Stimulated activated CD8-positive, alpha-beta memory T cell treated with anti-CD3 and anti-CD28 coated beads, Interleukin-12 subunit alpha, Interleukin-12 subunit beta, amount 100 ng/mL, for 24 hours (primary cell): ENCODE data around the gene TP73.

ENCODE experiments used
- DNase-seq: peaks from one replicate; pipeline ENCODE4 v3.0.0-alpha.2; 2020; ENCODE audit errors: extremely low read depth

Gene TP73

DNA sequence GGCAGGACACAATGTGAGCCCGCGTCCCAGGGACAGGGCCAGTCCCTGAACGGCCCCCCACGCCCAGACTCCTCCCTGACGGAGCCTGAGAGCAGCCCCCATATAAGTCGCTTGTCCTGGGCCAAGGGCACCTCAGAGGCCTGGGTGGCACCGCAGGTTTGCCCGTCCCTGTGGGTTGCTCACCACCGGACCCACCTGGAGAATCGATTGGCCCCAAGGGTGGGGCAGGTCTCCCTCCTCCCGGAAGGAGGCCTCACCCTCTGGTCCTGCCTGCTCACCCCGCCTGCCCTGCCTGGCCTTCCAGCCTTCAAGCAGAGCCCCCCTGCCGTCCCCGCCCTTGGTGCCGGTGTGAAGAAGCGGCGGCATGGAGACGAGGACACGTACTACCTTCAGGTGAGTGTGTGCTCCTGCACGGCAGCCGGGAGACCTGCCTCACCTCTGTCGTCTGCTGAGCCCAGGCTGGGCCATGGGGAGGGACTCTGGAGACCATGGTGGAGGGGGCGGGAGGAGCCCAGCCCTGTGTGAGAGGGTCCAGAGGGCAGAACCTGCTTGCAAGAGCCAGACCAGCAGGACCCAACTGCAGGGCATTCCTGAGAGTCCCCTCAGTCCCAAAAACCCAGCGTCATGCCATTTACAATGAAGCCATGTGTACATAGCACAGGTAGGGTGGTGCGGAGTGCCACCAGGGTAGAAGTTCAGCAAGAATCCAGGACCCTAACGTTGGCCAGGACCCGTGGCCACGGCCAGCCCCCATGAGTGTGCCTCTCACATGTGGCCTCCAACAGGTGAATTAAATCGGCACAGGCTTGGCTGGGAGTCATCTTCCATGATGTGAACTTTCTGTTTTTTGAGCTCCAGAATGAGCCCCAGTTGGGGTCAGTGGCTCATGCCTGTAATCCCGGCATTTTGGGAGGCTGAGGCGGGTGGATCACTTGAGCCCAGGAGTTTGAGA lies 75.8 kb downstream of the TP73 start:
- DNase-seq = no peak

DNA sequence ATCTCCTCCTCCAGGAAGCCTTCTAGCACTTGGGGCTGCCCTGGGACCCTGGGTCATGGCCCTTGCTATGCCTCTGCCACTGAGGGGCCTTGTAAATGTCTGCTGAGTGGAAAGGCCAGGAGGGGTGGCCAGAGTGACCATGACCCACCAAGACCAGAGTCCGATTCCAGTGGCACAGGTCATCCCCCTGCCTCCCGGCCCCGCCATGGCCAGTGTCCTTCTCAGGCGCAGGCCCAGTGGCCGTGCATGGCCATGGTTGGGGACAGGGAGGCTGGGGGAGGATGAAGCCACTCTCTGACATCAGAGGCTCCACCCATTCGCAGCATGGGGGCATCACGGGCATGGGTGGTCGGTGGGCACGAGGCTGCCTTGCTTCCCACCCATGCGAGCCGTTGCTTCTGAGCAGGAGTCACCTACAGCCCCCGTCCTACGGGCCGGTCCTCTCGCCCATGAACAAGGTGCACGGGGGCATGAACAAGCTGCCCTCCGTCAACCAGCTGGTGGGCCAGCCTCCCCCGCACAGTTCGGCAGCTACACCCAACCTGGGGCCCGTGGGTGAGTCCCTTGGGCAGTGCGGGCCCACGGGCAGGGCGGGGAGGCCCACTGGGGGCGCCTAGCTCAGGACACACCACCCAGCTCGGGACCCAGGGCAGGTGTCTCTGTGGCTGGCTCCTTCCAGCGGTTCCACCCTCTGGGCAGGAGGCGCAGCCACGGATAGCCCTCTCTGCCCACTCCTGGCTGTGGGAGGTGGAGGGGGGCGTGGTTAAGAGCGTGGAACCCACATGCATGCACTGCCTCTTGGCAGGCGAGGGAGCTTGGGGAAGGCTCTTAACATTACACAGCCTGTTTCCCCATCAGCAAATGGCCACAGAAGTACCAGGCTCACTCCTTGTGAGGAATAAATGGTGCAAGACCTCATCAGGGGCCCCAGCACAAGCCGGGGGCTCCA lies 77.6 kb downstream of the TP73 start:
- DNase-seq = no peak

DNA sequence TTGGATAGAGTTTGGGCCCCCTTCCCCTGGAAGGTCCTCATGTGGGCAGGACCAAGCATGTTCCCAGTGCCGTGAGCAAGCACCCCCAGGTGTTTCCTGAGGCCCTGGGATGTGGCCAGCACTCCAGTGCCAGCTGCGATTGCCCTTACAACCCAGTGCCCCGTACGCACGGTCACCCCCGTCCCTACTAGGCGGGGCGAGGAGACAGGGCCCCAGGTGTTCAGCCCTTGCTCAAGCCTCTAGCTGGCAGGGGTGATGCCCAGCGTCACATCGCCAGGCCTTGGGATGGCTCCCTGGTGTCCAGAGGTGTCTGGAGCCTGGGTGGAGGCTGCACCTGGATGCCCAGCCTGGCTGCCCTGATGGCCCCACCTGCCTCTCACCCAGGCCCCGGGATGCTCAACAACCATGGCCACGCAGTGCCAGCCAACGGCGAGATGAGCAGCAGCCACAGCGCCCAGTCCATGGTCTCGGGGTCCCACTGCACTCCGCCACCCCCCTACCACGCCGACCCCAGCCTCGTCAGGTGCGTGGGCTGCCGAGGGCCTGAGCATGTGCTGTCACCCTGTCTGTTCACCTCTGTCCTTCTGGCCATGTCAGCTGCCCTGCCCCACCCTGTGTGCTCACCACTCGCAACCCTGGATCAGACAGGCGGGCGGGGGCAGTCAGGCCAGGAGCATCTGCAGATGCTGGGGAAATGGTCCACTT lies 78.4 kb downstream of the TP73 start:
- no peak for DNase-seq

DNA sequence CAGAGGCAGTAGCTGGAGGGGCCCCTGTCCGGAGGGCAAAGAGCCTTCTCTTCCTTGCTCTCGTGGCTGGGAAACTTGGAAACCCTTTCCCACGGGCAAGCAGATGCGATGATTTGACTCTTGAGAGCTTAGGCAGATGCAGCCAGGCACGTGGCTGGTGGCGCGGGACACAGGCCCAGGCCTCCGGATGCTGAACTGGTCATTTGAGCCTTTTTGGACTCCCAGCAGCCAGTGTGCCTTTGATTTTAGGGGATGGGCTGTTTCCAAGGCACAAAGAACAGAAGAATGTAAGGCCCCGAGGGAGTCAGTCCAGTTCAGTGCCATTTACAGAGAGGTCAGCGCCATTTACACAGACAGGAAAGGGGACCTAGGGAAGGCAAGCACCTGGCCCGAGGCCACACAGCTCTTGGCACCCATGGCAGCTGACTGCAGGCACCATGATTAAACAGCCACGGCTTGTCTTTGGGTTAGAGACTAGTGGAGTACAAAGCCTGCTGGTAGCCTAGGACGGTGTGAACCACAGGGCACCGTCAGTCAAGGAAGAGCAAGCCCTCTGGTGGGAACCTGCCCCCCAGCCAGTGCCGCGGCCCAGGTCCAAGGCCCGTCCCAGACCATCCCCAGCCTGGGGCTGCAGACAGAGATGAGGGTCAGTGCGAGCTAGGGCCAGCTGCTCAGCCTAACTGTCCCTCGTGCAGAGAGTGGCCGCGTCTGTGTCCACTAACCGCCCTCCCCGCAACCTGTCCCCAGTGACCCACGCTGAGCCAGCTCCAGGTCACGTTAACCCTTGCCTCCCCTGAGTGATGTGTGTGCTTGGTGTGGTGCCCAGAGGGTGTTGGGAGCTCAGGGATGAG lies 79.5 kb downstream of the TP73 start:
- no peak for DNase-seq

DNA sequence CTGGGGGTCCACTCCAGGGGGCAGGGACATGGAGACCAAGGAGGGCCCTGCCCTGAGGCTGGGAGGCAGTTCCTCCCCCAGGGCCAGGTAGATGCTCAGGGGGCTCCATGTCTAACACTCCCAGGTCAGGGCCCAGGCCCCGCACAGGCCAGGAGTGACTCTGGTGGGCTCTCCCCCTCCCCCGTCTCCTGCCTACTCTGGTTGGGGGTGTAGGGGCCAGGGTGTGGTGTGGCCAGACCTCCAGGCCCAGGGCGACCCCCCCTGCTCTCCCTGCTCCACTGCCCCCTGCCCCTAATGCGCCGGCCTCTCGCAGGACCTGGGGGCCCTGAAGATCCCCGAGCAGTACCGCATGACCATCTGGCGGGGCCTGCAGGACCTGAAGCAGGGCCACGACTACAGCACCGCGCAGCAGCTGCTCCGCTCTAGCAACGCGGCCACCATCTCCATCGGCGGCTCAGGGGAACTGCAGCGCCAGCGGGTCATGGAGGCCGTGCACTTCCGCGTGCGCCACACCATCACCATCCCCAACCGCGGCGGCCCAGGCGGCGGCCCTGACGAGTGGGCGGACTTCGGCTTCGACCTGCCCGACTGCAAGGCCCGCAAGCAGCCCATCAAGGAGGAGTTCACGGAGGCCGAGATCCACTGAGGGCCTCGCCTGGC lies 80.2 kb downstream of the TP73 start:
- no peak for DNase-seq

DNA sequence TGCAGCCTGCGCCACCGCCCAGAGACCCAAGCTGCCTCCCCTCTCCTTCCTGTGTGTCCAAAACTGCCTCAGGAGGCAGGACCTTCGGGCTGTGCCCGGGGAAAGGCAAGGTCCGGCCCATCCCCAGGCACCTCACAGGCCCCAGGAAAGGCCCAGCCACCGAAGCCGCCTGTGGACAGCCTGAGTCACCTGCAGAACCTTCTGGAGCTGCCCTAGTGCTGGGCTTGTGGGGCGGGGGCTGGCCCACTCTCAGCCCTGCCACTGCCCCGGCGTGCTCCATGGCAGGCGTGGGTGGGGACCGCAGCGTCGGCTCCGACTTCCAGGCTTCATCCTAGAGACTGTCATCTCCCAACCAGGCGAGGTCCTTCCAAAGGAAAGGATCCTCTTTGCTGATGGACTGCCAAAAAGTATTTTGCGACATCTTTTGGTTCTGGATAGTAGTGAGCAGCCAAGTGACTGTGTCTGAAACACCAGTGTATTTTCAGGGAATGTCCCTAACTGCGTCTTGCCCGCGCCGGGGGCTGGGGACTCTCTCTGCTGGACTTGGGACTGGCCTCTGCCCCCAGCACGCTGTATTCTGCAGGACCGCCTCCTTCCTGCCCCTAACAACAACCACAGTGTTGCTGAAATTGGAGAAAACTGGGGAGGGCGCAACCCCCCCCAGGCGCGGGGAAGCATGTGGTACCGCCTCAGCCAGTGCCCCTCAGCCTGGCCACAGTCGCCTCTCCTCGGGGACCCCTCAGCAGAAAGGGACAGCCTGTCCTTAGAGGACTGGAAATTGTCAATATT lies 81.0 kb downstream of the TP73 start:
- DNase-seq = no peak

DNA sequence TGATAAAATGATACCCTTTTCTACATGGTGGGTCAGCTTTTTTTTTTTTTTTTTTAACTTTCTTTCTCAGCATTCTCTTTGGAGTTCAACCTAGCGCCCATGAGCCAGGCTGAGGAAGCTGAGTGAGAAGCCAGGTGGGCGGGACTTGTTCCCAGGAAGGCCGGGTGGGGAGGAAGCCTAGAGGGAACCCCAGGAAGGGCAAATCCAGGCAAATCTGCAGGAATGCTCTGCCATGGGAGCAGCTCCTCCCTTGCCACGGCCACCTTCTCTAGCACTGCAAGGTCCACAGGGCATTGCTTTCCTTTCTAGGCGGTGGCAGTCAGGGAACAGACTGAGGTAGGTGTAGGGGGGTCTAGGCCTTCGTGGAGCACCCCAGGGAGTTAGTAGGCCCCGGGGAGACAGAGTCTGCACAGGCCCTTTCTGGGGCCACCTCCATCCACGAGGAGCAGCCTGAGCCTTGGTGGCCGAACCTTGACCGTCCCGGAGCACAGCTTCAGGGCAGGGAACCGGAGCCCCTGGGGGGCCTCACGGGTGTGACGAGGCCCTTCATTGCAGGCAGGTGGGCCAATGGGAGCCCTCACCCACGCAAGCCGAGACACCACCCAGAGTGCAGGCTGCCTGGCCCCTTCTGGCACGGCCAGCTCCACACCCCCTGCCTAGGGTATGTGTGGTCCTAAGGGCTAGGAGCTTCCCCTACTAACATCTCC lies 81.7 kb downstream of the TP73 start:
- no peak for DNase-seq

DNA sequence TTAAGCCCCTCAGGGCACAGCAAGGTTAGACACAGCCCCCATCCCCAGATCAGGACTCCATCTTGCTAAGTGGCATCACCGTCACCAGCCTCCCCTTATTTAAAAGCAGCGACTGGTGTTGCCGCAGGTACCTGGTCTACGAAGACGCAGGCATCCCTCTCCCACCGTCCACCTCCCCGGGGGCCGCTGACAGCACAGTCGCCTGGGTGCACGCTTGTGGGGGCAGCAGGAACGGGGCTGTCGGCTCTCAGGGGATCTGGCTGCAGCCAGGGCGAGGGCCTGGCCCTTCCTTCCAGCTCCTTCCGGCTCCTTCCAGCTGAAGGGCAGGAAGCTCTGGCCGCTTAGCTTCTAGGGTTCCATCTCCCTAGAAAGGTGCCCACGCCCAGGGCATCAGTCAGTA lies 82.3 kb downstream of the TP73 start:
- no peak for DNase-seq

DNA sequence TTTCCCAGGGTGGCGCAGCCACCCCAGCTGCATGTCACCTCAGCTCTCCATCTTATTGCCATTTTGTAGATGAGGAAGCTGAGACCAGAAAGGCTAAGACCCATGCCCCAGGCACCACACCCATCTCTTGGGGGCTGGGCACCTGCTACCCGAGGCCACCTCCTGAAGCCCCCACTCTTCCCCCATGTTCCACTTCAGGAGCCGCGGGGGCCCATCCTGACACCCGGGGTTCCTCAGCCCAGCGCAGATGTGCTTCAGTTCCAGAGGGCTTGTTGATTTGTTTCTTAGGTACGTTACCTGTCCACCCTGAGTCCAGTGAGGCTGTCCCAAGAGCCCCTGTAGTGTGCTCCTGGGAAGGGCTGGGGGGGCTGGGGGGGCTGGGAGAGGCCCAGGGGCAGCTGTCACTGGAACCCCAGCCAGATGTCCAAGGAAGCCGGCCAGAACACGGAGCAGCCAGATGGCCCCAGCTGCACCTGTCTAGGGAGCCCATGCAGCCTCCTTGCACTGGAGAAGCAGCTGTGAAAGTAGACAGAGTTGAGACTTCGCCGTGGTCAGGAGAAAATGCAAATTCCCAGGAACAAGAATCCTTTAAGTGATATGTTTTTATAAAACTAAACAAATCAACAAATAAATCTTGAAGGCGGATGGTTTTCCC lies 82.8 kb downstream of the TP73 start:
- DNase-seq = no peak

DNA sequence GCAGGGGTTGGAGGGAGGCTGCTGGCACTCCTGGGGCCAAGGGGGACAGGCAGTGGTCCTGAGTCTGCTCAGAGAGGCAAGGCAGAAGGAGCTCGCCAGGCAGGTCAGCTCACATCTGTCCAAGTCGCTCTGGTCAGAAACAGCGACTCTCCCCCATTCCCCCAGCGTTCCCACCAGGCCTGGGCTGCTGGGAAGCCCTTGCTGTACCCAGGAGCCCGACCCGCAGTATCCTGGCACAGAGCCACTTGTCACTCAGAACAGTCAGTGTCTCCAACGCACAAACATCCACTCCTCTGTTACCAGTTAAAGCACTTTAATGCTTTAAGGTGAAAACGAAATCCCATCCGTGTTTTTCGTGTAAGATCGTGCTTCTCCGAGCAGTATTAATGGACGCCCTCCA lies 83.4 kb downstream of the TP73 start:
- DNase-seq = no peak

DNA sequence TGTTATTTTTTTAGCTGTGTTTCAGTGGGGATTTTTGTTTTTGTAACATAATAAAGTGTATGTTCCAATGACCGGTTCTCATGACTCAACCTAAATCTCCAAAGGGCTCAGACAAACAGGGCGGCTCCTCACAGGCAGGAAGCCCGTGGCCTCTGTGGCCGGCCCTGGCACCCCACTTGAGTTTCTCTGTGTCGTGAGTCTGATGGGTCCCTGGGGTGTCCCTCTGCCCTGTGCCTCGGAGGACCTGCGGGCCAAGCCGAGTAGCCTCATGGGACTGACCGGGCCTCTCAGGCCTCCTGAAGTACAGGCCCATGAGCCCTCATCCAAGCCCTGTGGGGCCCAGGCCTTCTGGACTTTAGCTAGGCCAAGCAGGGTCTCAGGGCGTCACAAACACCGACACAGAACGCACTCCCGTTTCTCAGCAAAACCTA lies 83.8 kb downstream of the TP73 start:
- no peak for DNase-seq

DNA sequence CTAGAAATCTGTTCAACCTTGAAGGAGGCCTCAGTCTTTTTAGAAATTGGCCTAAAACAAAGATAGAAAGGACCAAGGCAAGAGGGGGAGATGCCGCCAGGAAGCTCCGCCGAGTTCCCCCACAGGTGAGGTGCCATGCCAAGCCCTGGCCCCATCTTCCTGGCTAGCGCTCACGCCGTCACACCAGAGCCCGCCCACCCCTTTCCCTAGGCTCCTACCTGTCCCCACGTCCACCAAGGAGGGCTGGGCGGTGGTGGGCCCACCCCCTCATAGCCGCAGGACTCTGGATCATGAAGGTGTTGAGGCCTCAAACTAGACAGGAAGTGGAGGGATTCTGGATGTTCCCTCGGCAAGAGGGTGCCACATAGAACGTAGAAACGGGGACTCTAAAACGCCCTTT lies 84.4 kb downstream of the TP73 start:
- DNase-seq = no peak

DNA sequence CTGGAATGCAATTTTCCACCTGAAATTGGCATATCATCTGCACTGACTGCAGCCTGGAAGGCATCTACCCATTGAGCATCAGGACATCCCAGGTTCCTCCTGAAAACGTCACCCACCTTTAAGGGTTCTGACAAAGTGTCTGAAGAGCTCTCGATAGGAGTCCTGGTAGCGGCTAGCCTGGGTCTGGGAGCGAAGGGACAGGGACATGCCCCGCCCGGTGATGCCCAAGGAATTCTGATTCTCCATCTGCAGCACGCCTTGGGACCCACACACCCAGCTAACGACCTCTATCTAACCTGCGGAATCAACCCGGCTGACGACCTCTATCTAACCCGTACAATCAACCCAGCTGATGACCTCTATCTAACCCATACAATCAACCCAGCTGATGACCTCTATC lies 86.6 kb downstream of the TP73 start:
- DNase-seq = no peak

DNA sequence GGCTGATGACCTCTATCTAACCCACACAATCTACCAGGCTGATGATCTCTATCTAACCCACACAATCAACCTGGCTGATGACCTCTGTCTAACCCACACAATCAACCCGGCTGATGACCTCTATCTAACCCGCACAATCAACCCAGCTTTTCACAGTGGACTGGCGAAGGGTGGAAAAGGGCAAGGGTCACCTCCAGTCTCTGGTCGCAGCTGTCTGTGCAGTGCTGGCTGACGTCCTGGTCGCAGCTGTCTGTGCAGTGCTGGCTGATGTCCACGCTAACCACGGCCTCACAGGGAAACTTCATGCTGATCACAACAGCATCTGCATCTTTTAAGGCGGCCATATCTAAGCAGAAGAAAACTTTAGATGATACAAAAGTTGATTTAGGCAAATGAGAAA lies 87.7 kb downstream of the TP73 start:
- no peak for DNase-seq

DNA sequence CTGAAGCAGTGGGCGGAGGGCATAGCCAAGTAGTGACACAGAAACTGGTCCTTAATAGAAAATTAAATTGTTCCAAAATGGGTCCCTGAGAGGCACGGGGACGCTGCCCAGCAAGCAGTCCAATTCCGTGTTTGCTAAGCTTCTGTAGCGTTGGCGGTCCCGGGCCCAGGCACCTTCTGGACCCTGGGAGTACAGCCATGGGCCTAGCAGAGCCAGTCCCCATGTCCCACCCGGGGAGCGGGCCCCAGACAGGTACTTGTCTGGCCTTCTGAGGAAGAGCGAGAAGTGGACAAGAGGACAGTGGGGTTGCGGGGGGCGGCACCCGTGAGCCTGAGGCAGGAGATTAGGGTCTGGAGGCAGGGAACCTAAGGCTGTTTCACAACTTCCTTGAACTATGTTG lies 88.4 kb downstream of the TP73 start:
- DNase-seq = no peak

DNA sequence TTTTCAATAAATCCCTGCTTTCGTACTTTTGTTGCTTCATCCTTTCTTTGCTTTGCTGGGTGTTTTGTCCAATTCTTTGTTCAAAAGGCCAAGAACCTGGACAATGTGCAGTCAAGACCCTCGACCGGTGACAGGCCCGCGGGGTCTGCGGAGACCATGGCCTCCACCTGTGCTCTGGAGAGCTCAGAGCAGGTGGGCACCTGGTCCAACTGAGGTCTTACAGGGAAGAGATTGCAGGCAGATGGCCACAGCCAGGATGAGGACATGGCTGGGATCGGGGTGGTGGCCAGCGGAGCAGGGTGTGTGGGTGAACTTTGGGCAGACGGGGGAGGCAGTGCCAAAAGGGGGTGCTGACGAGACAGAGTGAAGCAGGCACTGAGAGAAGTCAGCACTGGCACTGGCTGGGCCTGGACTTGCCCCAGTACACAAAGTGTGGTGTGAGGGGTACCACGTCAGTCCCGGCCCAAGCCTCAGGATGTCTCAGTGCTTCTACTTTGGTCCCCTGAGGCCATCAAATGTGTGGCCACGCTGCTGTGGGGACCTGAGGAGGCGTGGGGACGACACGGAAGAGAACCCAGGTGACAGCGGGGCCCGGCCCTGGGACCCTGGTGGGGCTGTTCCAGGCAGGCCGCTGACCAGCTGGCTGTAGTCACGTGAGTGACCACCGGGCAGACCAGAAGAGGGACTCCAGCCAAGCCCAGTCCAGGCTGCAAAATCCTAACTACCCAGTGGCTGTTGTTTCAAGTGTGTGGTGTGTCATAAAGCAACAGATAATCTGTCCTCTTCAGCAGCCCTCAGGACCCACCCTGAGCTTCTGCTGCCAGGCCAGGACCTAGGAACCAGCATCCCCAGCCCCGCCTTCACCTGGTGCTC lies 89.5 kb downstream of the TP73 start:
- no peak for DNase-seq

DNA sequence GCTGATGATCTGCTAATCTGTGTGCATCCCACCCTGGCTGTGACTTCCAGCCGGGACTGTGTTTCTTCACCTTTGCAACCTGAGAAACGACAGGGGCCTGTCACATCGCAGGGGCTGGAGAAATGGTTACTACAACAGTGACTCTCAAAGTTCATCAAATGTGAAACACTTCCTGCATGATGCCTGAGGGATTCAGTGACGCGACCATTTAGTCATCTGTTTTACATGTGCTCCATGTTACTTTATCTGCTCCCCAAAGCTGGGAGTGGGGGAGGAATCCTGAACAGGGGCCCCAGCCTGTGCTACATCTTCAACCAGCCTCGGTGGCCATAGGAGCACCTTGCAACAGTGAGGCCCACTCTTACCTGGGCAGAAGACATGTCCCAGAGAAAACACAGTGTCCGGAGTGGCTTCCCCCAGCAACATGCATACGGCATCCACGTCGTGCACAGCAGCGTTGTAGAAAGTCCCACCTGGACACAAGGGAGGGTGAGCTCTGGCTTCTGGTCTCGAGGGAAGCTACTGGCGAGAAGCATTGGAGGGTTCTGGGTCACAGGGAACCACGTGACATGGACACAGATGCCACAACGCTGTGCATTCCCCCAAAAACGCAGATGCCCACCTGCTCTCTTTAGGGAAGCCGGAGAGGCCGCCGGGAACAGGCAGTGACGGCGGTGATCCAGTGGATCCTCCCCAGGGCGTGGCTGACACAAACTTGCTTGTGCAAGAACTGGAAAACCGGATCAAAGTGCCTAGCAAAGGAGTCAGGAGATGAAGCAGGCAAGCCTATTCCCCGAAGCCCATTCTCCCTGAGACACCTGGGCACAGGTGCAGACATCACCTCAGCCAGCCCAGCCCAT lies 90.4 kb downstream of the TP73 start:
- DNase-seq = no peak
